Fibroblast of lung (primary cell): Measurements from ENCODE around the gene NT5DC3.

Source experiments
- CTCF ChIP-seq, 2 donors: IDR thresholded peaks in 1 of 2; conservative IDR thresholded peaks in 1 of 2; 1 replicate in 1 of 2; 2 replicates in 1 of 2; pipeline ENCODE4 v1.5.1; 2011 to 2012; ENCODE audit warnings: low read length in 2 of 2, control low read depth in 1 of 2, inconsistent platforms in 1 of 2, low read depth in 1 of 2, mild to moderate bottlenecking in 1 of 2
- EZH2 ChIP-seq: IDR thresholded peaks from 2 replicates; pipeline ENCODE4 v1.5.1; 2012; ENCODE audit warnings: low read length, control low read depth, mild to moderate bottlenecking; ENCODE audit errors: missing control alignments

GRCh38 chr12:103844305-103844704 lies 3.3 kb upstream of the NT5DC3 start:
- no peak for TF ChIP-seq CTCF (conservative IDR thresholded peaks at IDR 0.05 in 1 of 2, IDR thresholded peaks at IDR 0.05 in 1 of 2; ENCODE audit: low read depth in 1 of 2, low read length in 2 of 2)
- TF ChIP-seq EZH2 = no peak
